Ramos (cell line): Measurements from ENCODE around the gene RASGRF2.

Experiments used
- in situ Hi-C: fragments of 300-500 bp; cut with MboI; formaldehyde crosslinking; loops from one replicate; pipeline ENCODE4 v1.14.3; 2022; ENCODE audit warnings: low sequenced_read_pairs; ENCODE audit not compliant: unreplicated experiment

RASGRF2 gene

GRCh38 chr5:80959768-80960442 is at the start of gene RASGRF2:
Gene RASGRF2, plus strand, starts transcription at chr5:80960363. Its CDS starts 376 bp downstream, at chr5:80960739.
- in situ Hi-C loops = no loop called here

GRCh38 chr5:80912479-80912878 is 47.7 kb upstream of the RASGRF2 start:
- in situ Hi-C loops = no loop called here

GRCh38 chr5:80915716-80916115 is 44.4 kb upstream of the RASGRF2 start:
- in situ Hi-C loops = no loop called here

GRCh38 chr5:80916676-80917075 is 43.5 kb upstream of the RASGRF2 start:
- in situ Hi-C loops = no loop called here

GRCh38 chr5:80917631-80918030 is 42.5 kb upstream of the RASGRF2 start:
- in situ Hi-C loops = no loop called here

- in situ Hi-C loops = no loop called here
These were observed 40.4 kb upstream of the RASGRF2 start for GRCh38 chr5:80919678-80920196.

- in situ Hi-C loops = no loop called here
These were observed 39.8 kb upstream of the RASGRF2 start for GRCh38 chr5:80920333-80920732.

- in situ Hi-C loops = no loop called here
These were observed 39.1 kb upstream of the RASGRF2 start for GRCh38 chr5:80921026-80921425.

GRCh38 chr5:80925931-80926330 is 34.2 kb upstream of the RASGRF2 start:
- in situ Hi-C loops = no loop called here

- in situ Hi-C loops = no loop called here
These were observed 33.6 kb upstream of the RASGRF2 start for GRCh38 chr5:80926536-80926935.

GRCh38 chr5:80926979-80927656 is 33.0 kb upstream of the RASGRF2 start:
- in situ Hi-C loops = no loop called here

- in situ Hi-C loops = no loop called here
These were observed 32.1 kb upstream of the RASGRF2 start for GRCh38 chr5:80928073-80928472.

GRCh38 chr5:80930940-80931339 is 29.2 kb upstream of the RASGRF2 start:
- in situ Hi-C loops = no loop called here

- in situ Hi-C loops = no loop called here
These were observed 28.8 kb upstream of the RASGRF2 start for GRCh38 chr5:80931411-80931810.

- in situ Hi-C loops = no loop called here
These were observed 27.1 kb upstream of the RASGRF2 start for GRCh38 chr5:80933036-80933435.

GRCh38 chr5:80934751-80935150 is 25.4 kb upstream of the RASGRF2 start:
- in situ Hi-C loops = no loop called here

- in situ Hi-C loops = no loop called here
These were observed 24.3 kb upstream of the RASGRF2 start for GRCh38 chr5:80935811-80936385.

- in situ Hi-C loops = no loop called here
These were observed 23.3 kb upstream of the RASGRF2 start for GRCh38 chr5:80936881-80937280.

GRCh38 chr5:80937584-80938356 is 22.4 kb upstream of the RASGRF2 start:
- in situ Hi-C loops = no loop called here

GRCh38 chr5:80941496-80941895 is 18.7 kb upstream of the RASGRF2 start:
- in situ Hi-C loops = no loop called here

GRCh38 chr5:80951366-80951765 is 8.8 kb upstream of the RASGRF2 start:
- in situ Hi-C loops = no loop called here
